H1 (cell line): ENCODE measurements around the gene CDH11. TPM values are rescaled to one million over a fixed set of nuclear protein-coding genes. Genes with fewer than 3 reads are reported as not detected.

ENCODE experiments used
- CTCF ChIA-PET: fragments of 300-600 bp; sonication (Branson Sonifier 250); formaldehyde crosslinking; loops from one replicate; lab custom pipeline; 2021; ENCODE audit not compliant: partially characterized antibody; lab: Charles Lee
- POLR2A ChIA-PET: fragments of 300-600 bp; sonication (Branson Sonifier 250); formaldehyde crosslinking; loops from one replicate; lab custom pipeline; 2021; ENCODE audit warnings: inconsistent platforms; ENCODE audit not compliant: partially characterized antibody; lab: Charles Lee
- DNase-seq, 2 experiments: peaks; one replicate each; pipeline versions ENCODE4 v3.0.0 to v3.0.0-alpha.2; 2010 to 2022; ENCODE audit warnings: low spot score in 2 of 2, low read depth in 1 of 2, mixed read lengths in 1 of 2
- FAIRE-seq: peaks from 2 replicates; lab custom pipeline; 2011; peaks lifted over from hg19 to GRCh38; lab: Jason Lieb, UNC
- H2AFZ ChIP-seq: 2 replicates; pipeline ENCODE4 v1.8.1; 2012; ENCODE audit warnings: low read length, inconsistent platforms
- H2AK5ac ChIP-seq: 2 replicates; pipeline ENCODE4 v1.6.1; 2013; ENCODE audit warnings: low read depth, low read length
- H2BK120ac ChIP-seq: replicated peaks from 2 replicates; pipeline ENCODE3; 2013; ENCODE audit warnings: low read depth, low read length, inconsistent platforms
- H2BK12ac ChIP-seq: 2 replicates; pipeline ENCODE4 v1.6.1; 2013; ENCODE audit warnings: low read depth, low read length
- H2BK15ac ChIP-seq: 2 replicates; pipeline ENCODE4 v1.6.1; 2013; ENCODE audit warnings: low read length
- H2BK20ac ChIP-seq: 2 replicates; pipeline ENCODE4 v1.6.1; 2013; ENCODE audit warnings: low read length
- H2BK5ac ChIP-seq: 2 replicates; pipeline ENCODE4 v1.6.1; 2013; ENCODE audit warnings: low read depth, low read length
- H3K14ac ChIP-seq: 2 replicates; pipeline ENCODE4 v1.6.1; 2013; ENCODE audit warnings: inconsistent platforms; ENCODE audit not compliant: insufficient read length
- H3K18ac ChIP-seq: 2 replicates; pipeline ENCODE4 v1.6.1; 2013; ENCODE audit warnings: low read length; ENCODE audit errors: extremely low read depth
- H3K23ac ChIP-seq: 2 replicates; pipeline ENCODE4 v1.6.1; 2013; ENCODE audit warnings: inconsistent platforms; ENCODE audit not compliant: insufficient read length
- H3K23me2 ChIP-seq: 2 replicates; pipeline ENCODE4 v1.6.1; 2013; ENCODE audit warnings: low read depth, low read length
- H3K27ac ChIP-seq: 2 replicates; pipeline ENCODE4 v1.6.1; 2011; ENCODE audit warnings: low read depth, low read length, inconsistent platforms
- H3K27me3 ChIP-seq, 4 experiments: replicated peaks in 1 of 4; 1 replicate in 1 of 4; 2 replicates in 3 of 4; pipeline versions ENCODE4 v1.6.1 to v1.8.1; 2011 to 2013; ENCODE audit warnings: low read length in 3 of 4, mild to moderate bottlenecking in 3 of 4, inconsistent platforms in 2 of 4, mixed read lengths in 2 of 4, moderate library complexity in 1 of 4; ENCODE audit not compliant: control insufficient read depth in 3 of 4, insufficient read depth in 3 of 4; ENCODE audit errors: extremely low read depth in 1 of 4
- H3K36me3 ChIP-seq, 4 experiments: 2 replicates each; pipeline versions ENCODE4 v1.6.1 to v1.8.1; 2011 to 2013; ENCODE audit warnings: mild to moderate bottlenecking in 4 of 4, low read length in 3 of 4, moderate library complexity in 2 of 4, control low read depth in 1 of 4, inconsistent platforms in 1 of 4; ENCODE audit not compliant: insufficient read depth in 4 of 4, control insufficient read depth in 2 of 4
- H3K4ac ChIP-seq: replicated peaks from 2 replicates; pipeline ENCODE3; 2013; ENCODE audit warnings: low read length, low read depth, mixed read lengths, inconsistent platforms; ENCODE audit not compliant: insufficient read length
- H3K4me1 ChIP-seq, 4 experiments: replicated peaks in 1 of 4; 1 replicate in 1 of 4; 2 replicates in 3 of 4; pipeline versions ENCODE4 v1.6.1 to v1.8.1; 2011 to 2013; ENCODE audit warnings: low read length in 3 of 4, inconsistent platforms in 2 of 4, mixed read lengths in 1 of 4; ENCODE audit not compliant: insufficient read depth in 4 of 4, control insufficient read depth in 3 of 4
- H3K4me2 ChIP-seq, 2 experiments: 2 replicates each; pipeline versions ENCODE4 v1.6.1 to v1.8.1; 2011 to 2013; ENCODE audit warnings: low read depth in 2 of 2, low read length in 2 of 2, control low read depth in 1 of 2, inconsistent platforms in 1 of 2, mild to moderate bottlenecking in 1 of 2; ENCODE audit not compliant: insufficient read depth in 1 of 2
- H3K4me3 ChIP-seq, 4 experiments: fragments of 200-600, 300-600 bp in 1 of 4; sonication (generic), shearing (Covaris generic), sonication (Bioruptor Twin) in 1 of 4; 2 replicates each; pipeline versions ENCODE4 v1.5.1 to v1.8.1; 2011 to 2016; ENCODE audit warnings: low read length in 4 of 4, low read depth in 3 of 4, control low read depth in 2 of 4, inconsistent platforms in 2 of 4, mild to moderate bottlenecking in 2 of 4, mixed read lengths in 1 of 4, moderate library complexity in 1 of 4; ENCODE audit not compliant: insufficient read depth in 2 of 4; ENCODE audit errors: extremely low read depth in 1 of 4
- H3K56ac ChIP-seq: replicated peaks from 2 replicates; pipeline ENCODE3; 2013; ENCODE audit warnings: low read depth, mild to moderate bottlenecking, mixed read lengths, low read length, inconsistent platforms; ENCODE audit not compliant: insufficient read length
- H3K79me1 ChIP-seq: 2 replicates; pipeline ENCODE4 v1.6.1; 2013; ENCODE audit warnings: low read depth, low read length, control low read depth
- H3K79me2 ChIP-seq, 2 experiments: 2 replicates each; pipeline versions ENCODE4 v1.6.1 to v1.8.1; 2012 to 2013; ENCODE audit warnings: low read length in 2 of 2, mild to moderate bottlenecking in 2 of 2, inconsistent platforms in 1 of 2; ENCODE audit not compliant: insufficient read depth in 2 of 2, control insufficient read depth in 1 of 2
- H3K9ac ChIP-seq, 4 experiments: replicated peaks in 1 of 4; 1 replicate in 1 of 4; 2 replicates in 3 of 4; pipeline versions ENCODE4 v1.6.1 to v1.8.1; 2011 to 2013; ENCODE audit warnings: low read depth in 3 of 4, low read length in 3 of 4, control low read depth in 2 of 4, mild to moderate bottlenecking in 2 of 4, moderate library complexity in 2 of 4, inconsistent platforms in 1 of 4; ENCODE audit errors: extremely low read depth in 1 of 4
- H3K9me3 ChIP-seq, 2 experiments: 2 replicates each; pipeline versions ENCODE4 v1.6.1 to v1.8.1; 2012 to 2013; ENCODE audit warnings: mild to moderate bottlenecking in 2 of 2, moderate library complexity in 2 of 2, control low read depth in 1 of 2, inconsistent platforms in 1 of 2, low read depth in 1 of 2, low read length in 1 of 2, mixed read lengths in 1 of 2; ENCODE audit not compliant: insufficient read depth in 2 of 2
- H4K20me1 ChIP-seq, 2 experiments: replicated peaks in 1 of 2; 2 replicates each; pipeline versions ENCODE3 to v1.8.1; 2011 to 2013; ENCODE audit warnings: inconsistent platforms in 2 of 2, low read length in 2 of 2, mild to moderate bottlenecking in 1 of 2; ENCODE audit not compliant: insufficient read depth in 2 of 2, control insufficient read depth in 1 of 2
- H4K5ac ChIP-seq: 2 replicates; pipeline ENCODE4 v1.6.1; 2013; ENCODE audit warnings: low read length, low read depth, mixed read lengths, inconsistent platforms; ENCODE audit not compliant: insufficient read length
- H4K8ac ChIP-seq: 2 replicates; pipeline ENCODE4 v1.8.0; 2013; ENCODE audit warnings: mild to moderate bottlenecking, moderate library complexity, low read length, inconsistent platforms; ENCODE audit not compliant: insufficient read depth; ENCODE audit errors: extremely low read depth
- H4K91ac ChIP-seq: replicated peaks from 2 replicates; pipeline ENCODE3; 2013; ENCODE audit warnings: low read length, mixed read lengths, inconsistent platforms; ENCODE audit not compliant: insufficient read length
- CBX8 ChIP-seq: fragments of 300-800, 300-1000 bp; sonication (generic); IDR thresholded peaks from 2 replicates; pipeline ENCODE4 v1.7.1; 2016; ENCODE audit warnings: low read depth, low read length, borderline replicate concordance
- CEBPB ChIP-seq: IDR thresholded peaks from 2 replicates; pipeline ENCODE4 v1.6.1; 2012; ENCODE audit warnings: low read depth, low read length
- JUN ChIP-seq: IDR thresholded peaks from 2 replicates; pipeline ENCODE4 v1.6.1; 2011; ENCODE audit warnings: low read depth, mild to moderate bottlenecking, improper control_type of control experiment, low read length
- KDM5A ChIP-seq: fragments of 200-600 bp; IDR thresholded peaks from 2 replicates; pipeline ENCODE4 v1.7.1; 2012; ENCODE audit warnings: mild to moderate bottlenecking, low read length, inconsistent platforms, mixed read lengths
- POU5F1 ChIP-seq: IDR thresholded peaks from 2 replicates; pipeline ENCODE4 v1.6.1; 2011; ENCODE audit warnings: low read depth, mild to moderate bottlenecking, low read length, moderate library complexity
- RNF2 ChIP-seq: fragments of 200-900, 300-1000 bp; sonication (generic); IDR thresholded peaks from 2 replicates; pipeline ENCODE4 v1.7.1; 2016; ENCODE audit warnings: borderline replicate concordance, low read depth, mild to moderate bottlenecking, antibody characterized with exemption, low read length; ENCODE audit not compliant: poor library complexity, severe bottlenecking; ENCODE audit errors: missing control alignments
- RXRA ChIP-seq: IDR thresholded peaks from 2 replicates; pipeline ENCODE4 v1.6.1; 2011; ENCODE audit warnings: low read depth, mild to moderate bottlenecking, low read length, moderate library complexity; ENCODE audit not compliant: insufficient read depth
- SAP30 ChIP-seq: fragments of 300-600 bp; sonication (generic); IDR thresholded peaks from 2 replicates; pipeline ENCODE4 v1.7.1; 2012; ENCODE audit warnings: low read length, moderate library complexity, mild to moderate bottlenecking, inconsistent platforms; ENCODE audit not compliant: insufficient read depth, insufficient replicate concordance
- SIN3A ChIP-seq, 2 experiments: IDR thresholded peaks in 1 of 2; conservative IDR thresholded peaks in 1 of 2; 2 replicates each; pipeline ENCODE4 v1.6.1; 2011 to 2012; ENCODE audit warnings: low read length in 2 of 2, improper control_type of control experiment in 1 of 2, low read depth in 1 of 2, mild to moderate bottlenecking in 1 of 2
- SIX5 ChIP-seq: IDR thresholded peaks from 2 replicates; pipeline ENCODE4 v1.6.1; 2011; ENCODE audit warnings: mild to moderate bottlenecking, low read depth, low read length
- SP1 ChIP-seq: IDR thresholded peaks from 2 replicates; pipeline ENCODE4 v1.6.1; 2011; ENCODE audit warnings: low read depth, low read length
- YY1 ChIP-seq: IDR thresholded peaks from 2 replicates; pipeline ENCODE4 v1.6.1; 2011; ENCODE audit warnings: low read depth, mild to moderate bottlenecking, low read length
- ZNF274 ChIP-seq: IDR thresholded peaks from 2 replicates; pipeline ENCODE4 v1.7.0; 2012; ENCODE audit warnings: low read length, borderline replicate concordance; ENCODE audit errors: extremely low read depth
- WGBS, 2 experiments: shearing (Covaris generic) in 1 of 2; methylation state at CpG; one replicate each; pipeline versions ENCODE4 v1.1.6 to v1.1.7; 2013 to 2015; ENCODE audit warnings: low lambda C conversion rate in 2 of 2, mixed read lengths in 2 of 2, inconsistent platforms in 1 of 2, low coverage in 1 of 2, missing lambda C conversion rate in 1 of 2; ENCODE audit not compliant: insufficient replicate concordance in 2 of 2, insufficient coverage in 1 of 2, insufficient read length in 1 of 2; ENCODE audit errors: extremely low coverage in 1 of 2, missing lambda C conversion rate in 1 of 2; 5-methylcytosine and 5-hydroxymethylcytosine counted together
- polyA plus RNA-seq, 7 experiments: library from polyadenylated mRNA; depleted of rRNA in 3 of 7; stranded (reverse) in 5 of 7; unstranded in 2 of 7; fragments of >200 nt in 5 of 7; fragments of 200-250 nt in 2 of 7; gene quantifications; 1 replicate in 5 of 7; 2 replicates in 1 of 7; 4 replicates in 1 of 7; pipeline versions ENCODE4 v1.2.1 to v1.2.3, GENCODE V29; 2011 to 2013; ENCODE audit warnings: missing spikeins in 2 of 7, mixed read lengths in 2 of 7
- total RNA-seq: library from RNA; stranded (reverse); fragmentation: NEBNext Ultra II Directional; extraction: Animal tissue kit (Norgen Biotek cat#: 25700); gene quantifications from 2 replicates; pipeline ENCODE4 v1.2.1, GENCODE V29; 2021

Gene CDH11
- total and polyA plus RNA-seq, 2 of the 8 experiments (the other 6 are each of a cell fraction or from before 2014, with no cell fraction given) = 3.3 to 8.4 TPM

DNA sequence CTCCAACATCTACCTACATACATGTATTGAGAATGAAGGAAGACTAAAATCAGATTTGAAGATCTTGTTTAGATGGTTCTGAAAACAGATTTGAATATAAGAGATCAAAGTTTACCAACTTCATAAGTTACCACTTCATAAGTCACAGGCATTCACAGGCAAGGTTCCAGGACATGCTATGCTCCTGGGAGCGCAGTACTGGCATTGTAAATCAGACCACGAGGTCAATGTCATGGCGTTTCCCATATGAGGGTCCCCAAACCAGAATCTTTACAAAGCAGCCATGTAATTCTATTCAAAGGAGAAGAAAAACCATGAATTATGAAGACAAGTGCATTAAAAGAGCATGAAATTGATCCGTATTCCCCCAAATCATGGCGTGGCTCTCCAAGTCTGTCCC, 3.0 kb downstream of the CDH11 start:
- no peak overlapping the region for H4K5ac ChIP-seq
- ChIA-PET POLR2A (no interaction called here), CTCF (no interaction called here)
- no peak overlapping the region for H2AK5ac ChIP-seq
- no peak overlapping the region for H3K4ac ChIP-seq
- H3K23me2 ChIP-seq = peaks cover 29% of the 10 kb centered on the region
- H2BK20ac ChIP-seq = no peak overlapping the region
- H2AFZ ChIP-seq = no peak overlapping the region
- H2BK12ac ChIP-seq = no peak overlapping the region
- H2BK120ac ChIP-seq = no peak overlapping the region
- no peak overlapping the region for H2BK15ac ChIP-seq
- H3K14ac ChIP-seq = no peak overlapping the region
- H4K20me1 ChIP-seq = peaks cover 2 to 3% of the 10 kb centered on the region in 2 experiments
- no peak overlapping the region for H3K4me3 ChIP-seq
- H3K27ac ChIP-seq = no peak overlapping the region
- H4K91ac ChIP-seq = no peak overlapping the region
- FAIRE-seq = no peak
- no peaks in the 10 kb centered on the region for H3K9me3 ChIP-seq
- no peak overlapping the region for H3K56ac ChIP-seq
- peaks cover 8 to 46% (median 34%) of the 10 kb centered on the region in 4 experiments for H3K27me3 ChIP-seq
- no peak overlapping the region for H3K4me2 ChIP-seq
- H3K23ac ChIP-seq = no peak overlapping the region
- no peaks in the 10 kb centered on the region for H3K36me3 ChIP-seq
- 91% methylated on average over 5 of the region's 5 CpGs; no CpG with 5 or more reads in 1 of the 2 experiments for WGBS, 2 experiments
- no peak overlapping the region for H2BK5ac ChIP-seq
- no peak overlapping the region for H3K9ac ChIP-seq
- DNase-seq = no peak
- H3K4me1 ChIP-seq = peaks cover 7 to 17% (median 10%) of the 10 kb centered on the region in 4 experiments
- H4K8ac ChIP-seq = no peak overlapping the region
- no peaks in the 10 kb centered on the region for H3K79me2 ChIP-seq
- no peaks in the 10 kb centered on the region for H3K79me1 ChIP-seq
- TF ChIP-seq CBX8 (no peak), POU5F1 (no peak), SIN3A (conservative IDR thresholded peaks at IDR 0.05 in 1 of 2, IDR thresholded peaks at IDR 0.05 in 1 of 2; ENCODE audit: low read depth in 1 of 2, low read length in 2 of 2) (no peak), SAP30 (no peak), SIX5 (no peak), ZNF274 (no peak), SP1 (no peak), RXRA (no peak), CEBPB (no peak), KDM5A (no peak), JUN (no peak), YY1 (no peak), RNF2 (no peak)
- no peak overlapping the region for H3K18ac ChIP-seq
